A673 (cell line): ENCODE results near the gene ACAD9. TPM values are rescaled to one million over a fixed set of nuclear protein-coding genes. Genes with fewer than 3 reads are reported as not detected.

ENCODE experiments used
- BruUV-seq: library from RNA; stranded (reverse); fragments of 400-500 nt; replicated peaks from 2 replicates; lab custom pipeline; 2021; lab: Mats Ljungman, UMichigan
- CTCF ChIA-PET: fragments of 300-600 bp; sonication (Branson Sonifier 250); formaldehyde crosslinking; loops from one replicate; lab custom pipeline; 2022; ENCODE audit warnings: antibody characterized with exemption; lab: Charles Lee
- POLR2A ChIA-PET: fragments of 300-600 bp; sonication (Branson Sonifier 250); formaldehyde crosslinking; loops from one replicate; lab custom pipeline; 2022; ENCODE audit warnings: antibody characterized with exemption; ENCODE audit not compliant: low non-redundant PET; lab: Charles Lee
- DNase-seq: peaks from one replicate; pipeline ENCODE4 v3.0.0-alpha.2; 2015; ENCODE audit warnings: low spot score
- H3K27ac ChIP-seq: fragments of 200-600 bp; sonication (generic); 2 replicates; pipeline ENCODE4 v1.5.1; 2016; ENCODE audit warnings: mixed run types, low read depth, mild to moderate bottlenecking, mixed read lengths, antibody characterized with exemption, low read length; ENCODE audit not compliant: poor library complexity, severe bottlenecking
- H3K27me3 ChIP-seq: fragments of 200-600 bp; sonication (generic); replicated peaks from 2 replicates; pipeline ENCODE4 v1.6.1; 2017; ENCODE audit warnings: mixed run types, low read depth, mild to moderate bottlenecking, mixed read lengths, antibody characterized with exemption, low read length; ENCODE audit not compliant: insufficient read depth, poor library complexity
- H3K36me3 ChIP-seq: fragments of 200-600 bp; sonication (generic); 2 replicates; pipeline ENCODE4 v1.6.1; 2016; ENCODE audit warnings: mixed run types, mild to moderate bottlenecking, mixed read lengths, antibody characterized with exemption, low read length; ENCODE audit not compliant: insufficient read depth, poor library complexity, severe bottlenecking
- H3K4me1 ChIP-seq: fragments of 200-600 bp; sonication (generic); 2 replicates; pipeline ENCODE4 v1.6.1; 2017; ENCODE audit warnings: mixed run types, mild to moderate bottlenecking, mixed read lengths, antibody characterized with exemption, low read length; ENCODE audit not compliant: insufficient read depth, poor library complexity, severe bottlenecking
- H3K4me3 ChIP-seq: fragments of 200-600 bp; sonication (generic); 2 replicates; pipeline ENCODE4 v1.5.1; 2016; ENCODE audit warnings: low read depth, mixed run types, mild to moderate bottlenecking, mixed read lengths, low read length; ENCODE audit not compliant: poor library complexity, severe bottlenecking
- H3K9me3 ChIP-seq: fragments of 200-600 bp; sonication (generic); 2 replicates; pipeline ENCODE4 v1.6.1; 2016; ENCODE audit warnings: mixed run types, low read depth, mild to moderate bottlenecking, mixed read lengths, antibody characterized with exemption, low read length; ENCODE audit not compliant: poor library complexity, severe bottlenecking
- EZH2 ChIP-seq: fragments of 200-600 bp; sonication (generic); IDR thresholded peaks from 2 replicates; pipeline ENCODE4 v1.6.1; 2017; ENCODE audit warnings: borderline replicate concordance, low read depth, mild to moderate bottlenecking, mixed read lengths, antibody characterized with exemption, low read length; ENCODE audit not compliant: poor library complexity, severe bottlenecking
- intact Hi-C: fragments of 100-400 bp; cut with micrococcal nuclease; formaldehyde crosslinking; loops from one replicate; pipeline ENCODE4 v1.10.0; 2022; ENCODE audit not compliant: unreplicated experiment
- total RNA-seq: library from RNA; stranded (reverse); gene quantifications from 2 replicates; pipeline ENCODE4 v1.2.3, GENCODE V29; 2021
- TF ChIP-seq, protein P1 (sequence below): fragments of 300-800, 200-600 bp; sonication (generic); conservative IDR thresholded peaks from 2 replicates; pipeline ENCODE4 v1.5.1; 2017; ENCODE audit warnings: low read depth, mild to moderate bottlenecking, antibody characterized with exemption, low read length, moderate library complexity, mixed read lengths

Gene ACAD9
- total RNA-seq, 1 experiment from 2014 or later: 54.5 TPM

DNA sequence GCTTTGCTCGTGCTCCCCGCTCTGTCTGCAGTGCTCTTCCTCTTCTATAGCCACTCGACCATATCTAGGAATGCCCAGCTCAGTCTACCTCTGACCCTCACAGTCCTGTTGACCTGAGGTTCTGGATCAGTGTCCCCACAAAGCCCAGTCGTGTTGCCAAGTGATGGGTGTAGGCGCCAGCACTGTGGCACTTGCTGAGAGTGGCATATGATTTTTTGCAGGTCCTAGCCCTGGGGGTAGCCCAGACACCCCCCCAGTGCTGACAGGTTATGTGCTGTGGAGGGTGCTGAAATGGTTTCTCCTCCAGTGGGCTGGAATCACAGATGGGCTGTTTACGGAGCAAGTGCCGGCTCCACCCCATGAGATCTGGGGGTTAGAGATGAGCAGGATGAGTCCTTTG is 32.5 kb downstream of the ACAD9 start:
- POLR2A ChIA-PET: no interaction called here
- no TSS peak for BruUV-seq
- Histone ChIP-seq H3K4me3 (no peak overlapping the region), H3K9me3 (no peaks in the 10 kb centered on the region), H3K36me3 (peaks cover 58% of the 10 kb centered on the region), H3K27me3 (no peaks in the 10 kb centered on the region), H3K4me1 (no peaks in the 10 kb centered on the region), H3K27ac (no peak overlapping the region)
- DNase-seq: no peak
- intact Hi-C loops: no loop called here
- CTCF ChIA-PET: no interaction called here
- TF ChIP-seq, protein P1, sequence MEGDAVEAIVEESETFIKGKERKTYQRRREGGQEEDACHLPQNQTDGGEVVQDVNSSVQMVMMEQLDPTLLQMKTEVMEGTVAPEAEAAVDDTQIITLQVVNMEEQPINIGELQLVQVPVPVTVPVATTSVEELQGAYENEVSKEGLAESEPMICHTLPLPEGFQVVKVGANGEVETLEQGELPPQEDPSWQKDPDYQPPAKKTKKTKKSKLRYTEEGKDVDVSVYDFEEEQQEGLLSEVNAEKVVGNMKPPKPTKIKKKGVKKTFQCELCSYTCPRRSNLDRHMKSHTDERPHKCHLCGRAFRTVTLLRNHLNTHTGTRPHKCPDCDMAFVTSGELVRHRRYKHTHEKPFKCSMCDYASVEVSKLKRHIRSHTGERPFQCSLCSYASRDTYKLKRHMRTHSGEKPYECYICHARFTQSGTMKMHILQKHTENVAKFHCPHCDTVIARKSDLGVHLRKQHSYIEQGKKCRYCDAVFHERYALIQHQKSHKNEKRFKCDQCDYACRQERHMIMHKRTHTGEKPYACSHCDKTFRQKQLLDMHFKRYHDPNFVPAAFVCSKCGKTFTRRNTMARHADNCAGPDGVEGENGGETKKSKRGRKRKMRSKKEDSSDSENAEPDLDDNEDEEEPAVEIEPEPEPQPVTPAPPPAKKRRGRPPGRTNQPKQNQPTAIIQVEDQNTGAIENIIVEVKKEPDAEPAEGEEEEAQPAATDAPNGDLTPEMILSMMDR: no peak

DNA sequence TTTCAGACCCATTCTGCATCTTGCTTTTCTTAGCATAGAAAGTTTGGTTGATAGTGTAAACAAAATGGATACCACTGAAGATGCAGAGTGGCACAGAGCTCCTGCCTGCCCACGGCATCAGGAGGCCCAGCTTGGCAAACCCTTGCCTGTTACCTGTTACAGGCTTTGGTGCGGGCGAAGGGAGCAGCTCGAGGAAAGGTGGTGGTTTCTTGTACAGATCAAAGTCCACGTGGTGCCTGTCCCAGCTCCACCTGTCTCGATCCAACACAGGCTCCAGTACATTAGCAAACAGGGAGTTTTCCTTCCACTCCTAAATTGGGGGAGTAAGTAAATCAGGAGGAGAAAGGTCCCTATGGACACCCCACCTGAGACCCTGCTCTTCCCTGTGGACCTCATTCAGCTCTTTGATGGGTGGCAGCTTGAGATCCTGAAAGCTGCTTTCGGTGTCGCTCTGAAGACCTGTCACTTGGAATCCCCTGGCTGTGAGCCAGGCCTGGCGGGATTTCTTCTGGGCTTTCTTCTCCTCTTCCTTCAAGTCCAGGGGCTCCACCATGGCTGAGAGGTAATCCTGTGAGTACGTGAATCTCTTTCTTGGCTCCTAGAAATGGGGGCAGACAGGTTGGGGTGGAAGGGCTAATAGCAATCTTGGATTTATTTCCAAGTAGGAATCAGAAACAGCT is 35.7 kb downstream of the ACAD9 start:
- H3K9me3 ChIP-seq: no peaks in the 10 kb centered on the region
- H3K4me1 ChIP-seq: no peaks in the 10 kb centered on the region
- no TSS peak for BruUV-seq
- no peak overlapping the region for H3K4me3 ChIP-seq
- intact Hi-C loops: no loop called here
- TF ChIP-seq, protein P1: no peak
- TF ChIP-seq EZH2: no peak
- ChIA-PET POLR2A (no interaction called here), CTCF (no interaction called here)
- DNase-seq: no peak
- no peaks in the 10 kb centered on the region for H3K27me3 ChIP-seq
- peaks cover 38% of the 10 kb centered on the region for H3K36me3 ChIP-seq
- H3K27ac ChIP-seq: no peak overlapping the region

DNA sequence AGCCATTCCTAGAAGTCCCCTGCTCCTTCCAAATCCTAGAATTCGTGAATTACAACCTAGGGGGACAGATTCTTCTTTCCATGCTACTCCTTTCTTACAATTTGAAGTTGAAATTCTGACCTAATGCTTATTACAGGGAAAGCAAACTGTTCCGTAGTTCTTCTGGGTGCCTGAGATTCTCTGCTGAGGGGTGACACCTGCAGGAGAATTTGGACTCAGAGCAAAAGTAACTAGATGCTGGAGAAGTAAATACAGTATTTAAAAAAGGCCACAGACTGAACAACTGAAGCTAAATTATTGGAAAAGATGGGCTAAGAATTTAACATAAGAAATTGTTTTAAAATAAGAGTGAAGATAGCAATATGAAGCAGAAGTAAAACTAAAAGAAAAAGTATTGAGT is 37.9 kb downstream of the ACAD9 start:
- ChIA-PET CTCF (no interaction called here), POLR2A (no interaction called here)
- no peak overlapping the region for H3K27ac ChIP-seq
- no peak for DNase-seq
- H3K4me3 ChIP-seq: no peak overlapping the region
- no TSS peak for BruUV-seq
- H3K36me3 ChIP-seq: peaks cover 27% of the 10 kb centered on the region
- intact Hi-C loops: no loop called here
- no peaks in the 10 kb centered on the region for H3K27me3 ChIP-seq
- TF ChIP-seq, protein P1: peak; percentile 18; the same call in 1 of the 2 replicates
- no peak for TF ChIP-seq EZH2
- peaks cover 3% of the 10 kb centered on the region for H3K9me3 ChIP-seq
- no peaks in the 10 kb centered on the region for H3K4me1 ChIP-seq
